ENCODE measurements around the gene OR2G6. TPM values are rescaled to one million over a fixed set of nuclear protein-coding genes. Genes with fewer than 3 reads are reported as not detected.

Gene OR2G6
- polyA plus RNA-seq, 1 experiment, result not detected

- ChIA-PET CTCF (no interaction called here), POLR2A (no interaction called here)
- Histone ChIP-seq H3K27me3 (ENCODE audit: control insufficient read depth, insufficient read depth, low read length) (no peaks in the 10 kb centered on the region), H3K36me3 (ENCODE audit: control insufficient read depth, insufficient read depth, low read length) (no peaks in the 10 kb centered on the region), H3K4me3 (ENCODE audit: low read depth, low read length) (no peak overlapping the region)
- no peak for TF ChIP-seq CTCF (IDR thresholded peaks at IDR 0.05; ENCODE audit: insufficient read depth, low read depth, low read length)
- DNase-seq (ENCODE audit: low read depth), result no peak
Observed at GRCh38 chr1:248576260-248576980, 68.5 kb downstream of the OR2G6 start.

Other genes starting within 250 kb of the OR2G6 start
- gene OR2T33, start 230.1 kb upstream of the OR2G6 start, polyA plus RNA-seq (2011; rRNA removed), result not detected in 2 replicates
- not detected in 2 replicates for gene OR2T12, start 204.6 kb upstream of the OR2G6 start, polyA plus RNA-seq (2011; rRNA removed)
- not detected in 2 replicates for gene OR2M7, start 183.5 kb upstream of the OR2G6 start, polyA plus RNA-seq (2011; rRNA removed)
- not detected in 2 replicates for gene OR14C36, start 159.3 kb upstream of the OR2G6 start, polyA plus RNA-seq (2011; rRNA removed)
- gene OR2T4, start 146.4 kb upstream of the OR2G6 start, polyA plus RNA-seq (2011; rRNA removed), result not detected in 2 replicates
- gene OR2T6, start 132.3 kb upstream of the OR2G6 start, polyA plus RNA-seq (2011; rRNA removed), result not detected in 2 replicates
- not detected in 2 replicates for gene OR2T1, start 105.0 kb upstream of the OR2G6 start, polyA plus RNA-seq (2011; rRNA removed)
- gene OR2T2, start 62.4 kb upstream of the OR2G6 start, polyA plus RNA-seq (2011; rRNA removed), result not detected in 2 replicates
- gene OR2T3, start 34.7 kb upstream of the OR2G6 start, polyA plus RNA-seq (2011; rRNA removed), result not detected in 2 replicates
- gene OR2T5, start 19.5 kb upstream of the OR2G6 start, polyA plus RNA-seq (2011; rRNA removed), result not detected in 2 replicates
- not detected in 2 replicates for gene OR2T29, start 54.7 kb downstream of the OR2G6 start, polyA plus RNA-seq (2011; rRNA removed)
- gene OR2T34, start 66.7 kb downstream of the OR2G6 start, polyA plus RNA-seq (2011; rRNA removed), result not detected in 2 replicates
- not detected in 2 replicates for gene OR2T10, start 89.6 kb downstream of the OR2G6 start, polyA plus RNA-seq (2011; rRNA removed)
- gene OR2T11, start 127.0 kb downstream of the OR2G6 start, polyA plus RNA-seq (2011; rRNA removed), result not detected in 2 replicates
- gene OR2T35, start 137.2 kb downstream of the OR2G6 start, polyA plus RNA-seq (2011; rRNA removed), result not detected in 2 replicates
- not detected in 2 replicates for gene OR2T27, start 147.5 kb downstream of the OR2G6 start, polyA plus RNA-seq (2011; rRNA removed)
- not detected in 2 replicates for gene OR14I1, start 194.7 kb downstream of the OR2G6 start, polyA plus RNA-seq (2011; rRNA removed)
- gene LYPD8, start 247.7 kb downstream of the OR2G6 start, polyA plus RNA-seq (2011; rRNA removed), result not detected in 2 replicates

Data from BJ (cell line).